ENCODE data around the gene STK24. TPM values are rescaled to one million over a fixed set of nuclear protein-coding genes. Genes with fewer than 3 reads are reported as not detected.

The STK24 gene
- total RNA-seq, 2 donors from 2014 or later = 115 to 125 TPM

GRCh38 chr13:98540476-98540875, 36.4 kb downstream of the STK24 start:
- H3K4me3 ChIP-seq (ENCODE audit: low read length) = no peak overlapping the region
- no peak overlapping the region for H3K9ac ChIP-seq (ENCODE audit: extremely low read depth, low read length, poor library complexity, severe bottlenecking)
- Mint-ChIP-seq H3K27ac (peak overlapping the region; percentile 64), H3K4me3 (no peak overlapping the region), H3K4me1 (peaks cover 62% of the 10 kb centered on the region), H3K36me3 (ENCODE audit: low read depth) (peaks cover 8% of the 10 kb centered on the region), H3K27me3 (ENCODE audit: insufficient read depth) (no peaks in the 10 kb centered on the region), H3K9me3 (no peaks in the 10 kb centered on the region)
- H3K36me3 ChIP-seq (ENCODE audit: control insufficient read depth, insufficient read depth, low read length) = peaks cover 11% of the 10 kb centered on the region
- 93% methylated on average over 1 of the region's 1 CpG; no CpG with 5 or more reads in 1 of the 2 experiments for WGBS, 2 experiments (ENCODE audit: insufficient coverage in 1 of 2, insufficient read length in 1 of 2)
- H3K9me3 ChIP-seq (ENCODE audit: control insufficient read depth, low read length) = no peaks in the 10 kb centered on the region
- no peak overlapping the region for H3K27ac ChIP-seq (ENCODE audit: low read depth, low read length)
- H3K4me1 ChIP-seq (ENCODE audit: control insufficient read depth, insufficient read depth, low read length) = peaks cover 14% of the 10 kb centered on the region
- TF ChIP-seq, protein P1, sequence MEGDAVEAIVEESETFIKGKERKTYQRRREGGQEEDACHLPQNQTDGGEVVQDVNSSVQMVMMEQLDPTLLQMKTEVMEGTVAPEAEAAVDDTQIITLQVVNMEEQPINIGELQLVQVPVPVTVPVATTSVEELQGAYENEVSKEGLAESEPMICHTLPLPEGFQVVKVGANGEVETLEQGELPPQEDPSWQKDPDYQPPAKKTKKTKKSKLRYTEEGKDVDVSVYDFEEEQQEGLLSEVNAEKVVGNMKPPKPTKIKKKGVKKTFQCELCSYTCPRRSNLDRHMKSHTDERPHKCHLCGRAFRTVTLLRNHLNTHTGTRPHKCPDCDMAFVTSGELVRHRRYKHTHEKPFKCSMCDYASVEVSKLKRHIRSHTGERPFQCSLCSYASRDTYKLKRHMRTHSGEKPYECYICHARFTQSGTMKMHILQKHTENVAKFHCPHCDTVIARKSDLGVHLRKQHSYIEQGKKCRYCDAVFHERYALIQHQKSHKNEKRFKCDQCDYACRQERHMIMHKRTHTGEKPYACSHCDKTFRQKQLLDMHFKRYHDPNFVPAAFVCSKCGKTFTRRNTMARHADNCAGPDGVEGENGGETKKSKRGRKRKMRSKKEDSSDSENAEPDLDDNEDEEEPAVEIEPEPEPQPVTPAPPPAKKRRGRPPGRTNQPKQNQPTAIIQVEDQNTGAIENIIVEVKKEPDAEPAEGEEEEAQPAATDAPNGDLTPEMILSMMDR (conservative IDR thresholded peaks at IDR 0.05) = no peak
- peak; percentile 15 for DNase-seq
- no peaks in the 10 kb centered on the region for H3K27me3 ChIP-seq (ENCODE audit: control insufficient read depth, insufficient read depth, low read length, poor library complexity, severe bottlenecking)

DNA sequence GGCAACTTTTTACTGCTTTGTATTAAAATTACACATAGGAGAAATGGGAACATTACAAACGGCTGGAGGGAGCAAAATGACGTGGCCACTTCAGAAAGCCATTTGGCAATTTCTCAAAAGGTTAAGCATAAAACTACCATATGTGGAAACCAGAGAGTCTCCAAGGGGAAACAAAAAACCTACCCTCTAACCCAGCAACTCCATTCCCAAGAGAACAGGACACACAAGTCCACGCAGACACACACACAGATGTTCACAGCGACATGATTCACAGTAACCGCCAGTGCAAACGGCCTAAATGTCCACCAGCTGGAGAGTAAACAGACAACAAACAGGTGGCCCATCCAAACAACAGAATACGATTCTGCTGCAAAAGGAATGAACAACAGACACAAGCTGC, 37.2 kb downstream of the STK24 start:
- TF ChIP-seq, protein P1 (conservative IDR thresholded peaks at IDR 0.05) = no peak
- Histone ChIP-seq H3K4me1 (ENCODE audit: control insufficient read depth, insufficient read depth, low read length) (peaks cover 14% of the 10 kb centered on the region), H3K27ac (ENCODE audit: low read depth, low read length) (no peak overlapping the region), H3K36me3 (ENCODE audit: control insufficient read depth, insufficient read depth, low read length) (peaks cover 11% of the 10 kb centered on the region), H3K9me3 (ENCODE audit: control insufficient read depth, low read length) (no peaks in the 10 kb centered on the region), H3K9ac (ENCODE audit: extremely low read depth, low read length, poor library complexity, severe bottlenecking) (no peak overlapping the region), H3K27me3 (ENCODE audit: control insufficient read depth, insufficient read depth, low read length, poor library complexity, severe bottlenecking) (no peaks in the 10 kb centered on the region), H3K4me3 (ENCODE audit: low read length) (no peak overlapping the region)
- peaks cover 58% of the 10 kb centered on the region for H3K4me1 Mint-ChIP-seq
- H3K4me3 Mint-ChIP-seq = no peak overlapping the region
- peaks cover 10% of the 10 kb centered on the region for H3K36me3 Mint-ChIP-seq (ENCODE audit: low read depth)
- H3K27ac Mint-ChIP-seq = no peak overlapping the region
- WGBS, 2 experiments (ENCODE audit: insufficient coverage in 1 of 2, insufficient read length in 1 of 2) = 92 to 94% methylated on average over 6 to 7 of the region's 7 CpGs
- H3K9me3 Mint-ChIP-seq = no peaks in the 10 kb centered on the region
- H3K27me3 Mint-ChIP-seq (ENCODE audit: insufficient read depth) = no peaks in the 10 kb centered on the region
- peak; percentile 29 for DNase-seq

DNA sequence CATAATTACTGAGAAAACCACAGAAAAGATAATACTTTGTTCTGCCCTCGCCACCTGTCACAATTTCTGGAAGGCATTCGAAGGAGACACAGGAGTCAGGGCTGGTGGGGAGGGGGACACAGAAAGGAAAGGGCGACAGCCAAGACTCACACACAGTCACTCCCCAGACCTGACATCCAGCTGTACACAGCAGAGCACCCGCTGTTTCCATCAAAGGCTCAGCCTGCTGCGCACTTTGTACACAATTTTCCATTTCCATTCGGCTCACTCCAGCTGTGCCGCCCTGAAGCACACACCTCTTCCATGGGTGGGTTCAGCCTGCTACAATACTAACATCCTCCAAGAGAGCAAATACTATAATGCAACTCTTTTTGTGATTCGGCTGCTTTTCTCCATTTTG, 38.0 kb downstream of the STK24 start:
- H3K27ac ChIP-seq (ENCODE audit: low read depth, low read length) = no peak overlapping the region
- H3K9me3 Mint-ChIP-seq = no peaks in the 10 kb centered on the region
- no peaks in the 10 kb centered on the region for H3K27me3 Mint-ChIP-seq (ENCODE audit: insufficient read depth)
- peaks cover 10% of the 10 kb centered on the region for H3K36me3 Mint-ChIP-seq (ENCODE audit: low read depth)
- no peak for DNase-seq
- peaks cover 9% of the 10 kb centered on the region for H3K4me1 ChIP-seq (ENCODE audit: control insufficient read depth, insufficient read depth, low read length)
- 98 to 100% methylated on average over 4 to 7 of the region's 8 CpGs for WGBS, 2 experiments (ENCODE audit: insufficient coverage in 1 of 2, insufficient read length in 1 of 2)
- TF ChIP-seq, protein P1 (conservative IDR thresholded peaks at IDR 0.05) = no peak
- H3K4me1 Mint-ChIP-seq = peaks cover 53% of the 10 kb centered on the region
- H3K27ac Mint-ChIP-seq = peak overlapping the region; percentile 32
- H3K4me3 ChIP-seq (ENCODE audit: low read length) = no peak overlapping the region
- no peaks in the 10 kb centered on the region for H3K9me3 ChIP-seq (ENCODE audit: control insufficient read depth, low read length)
- no peak overlapping the region for H3K4me3 Mint-ChIP-seq
- H3K27me3 ChIP-seq (ENCODE audit: control insufficient read depth, insufficient read depth, low read length, poor library complexity, severe bottlenecking) = no peaks in the 10 kb centered on the region
- peaks cover 11% of the 10 kb centered on the region for H3K36me3 ChIP-seq (ENCODE audit: control insufficient read depth, insufficient read depth, low read length)
- H3K9ac ChIP-seq (ENCODE audit: extremely low read depth, low read length, poor library complexity, severe bottlenecking) = no peak overlapping the region

Measured in endodermal cell (in vitro differentiated cells).